SK-N-SH treated with all-trans-retinoic acid at 6 μM for 48 hours (cell line): Measurements from ENCODE around the gene KARS1.
A peak's percentile ranks its signal among the peaks of the same experiment; 100 is the strongest.

ENCODE experiments used
- ATAC-seq: fragments of 200-7000 bp; cut with Tn5 transposase; 3 replicates; pipeline ENCODE4 v1.9.1; 2020; ENCODE audit warnings: mild to moderate bottlenecking, moderate library complexity
- ARNTL ChIP-seq: fragments of 450-650 bp; formaldehyde crosslinking; IDR thresholded peaks from 2 replicates; pipeline ENCODE4 v1.5.0; 2020; ENCODE audit warnings: low read depth, mild to moderate bottlenecking, moderate library complexity, borderline replicate concordance
- BACH2 ChIP-seq: fragments of 250-450 bp; sonication (Bioruptor Pico); IDR thresholded peaks from 2 replicates; pipeline ENCODE4 v1.9.0; 2021; ENCODE audit warnings: mild to moderate bottlenecking, borderline replicate concordance
- CSDC2 ChIP-seq: fragments of 250-450 bp; sonication (Bioruptor Pico); IDR thresholded peaks from 2 replicates; pipeline ENCODE4 v1.5.0; 2020; ENCODE audit warnings: mild to moderate bottlenecking, moderate library complexity
- ESRRG ChIP-seq: fragments of 250-450 bp; sonication (Bioruptor Pico); IDR thresholded peaks from 2 replicates; pipeline ENCODE4 v1.6.1; 2021; ENCODE audit warnings: mild to moderate bottlenecking
- GLIS3 ChIP-seq: fragments of 250-450 bp; sonication (Bioruptor Pico); IDR thresholded peaks from 2 replicates; pipeline ENCODE4 v1.5.0; 2020; ENCODE audit warnings: mild to moderate bottlenecking, moderate library complexity
- ISL1 ChIP-seq: fragments of 250-450 bp; sonication (Bioruptor Pico); IDR thresholded peaks from 2 replicates; pipeline ENCODE4 v2.1.2; 2022; ENCODE audit warnings: mild to moderate bottlenecking, moderate library complexity
- OSR1 ChIP-seq: fragments of 250-450 bp; sonication (Bioruptor Pico); IDR thresholded peaks from 2 replicates; pipeline ENCODE4 v1.8.0; 2022; ENCODE audit warnings: moderate library complexity, mild to moderate bottlenecking, inconsistent platforms
- PPARA ChIP-seq: fragments of 250-450 bp; sonication (Bioruptor Pico); IDR thresholded peaks from 2 replicates; pipeline ENCODE4 v1.5.0; 2020; ENCODE audit warnings: mild to moderate bottlenecking, borderline replicate concordance
- RARB ChIP-seq: fragments of 250-450 bp; sonication (Bioruptor Pico); IDR thresholded peaks from 2 replicates; pipeline ENCODE4 v1.8.0; 2021; ENCODE audit warnings: mild to moderate bottlenecking, moderate library complexity
- SNAI2 ChIP-seq: fragments of 250-450 bp; sonication (Bioruptor Pico); IDR thresholded peaks from 2 replicates; pipeline ENCODE4 v1.5.0; 2020; ENCODE audit warnings: mild to moderate bottlenecking, moderate library complexity
- TCF4 ChIP-seq: fragments of 250-450 bp; sonication (Bioruptor Pico); IDR thresholded peaks from 2 replicates; pipeline ENCODE4 v1.8.0; 2021; ENCODE audit warnings: mild to moderate bottlenecking, moderate library complexity, borderline replicate concordance
- TOX ChIP-seq: fragments of 250-450 bp; sonication (Bioruptor Pico); IDR thresholded peaks from 2 replicates; pipeline ENCODE4 v1.8.0; 2021; ENCODE audit warnings: mild to moderate bottlenecking, moderate library complexity, borderline replicate concordance
- ZC3H10 ChIP-seq: fragments of 250-450 bp; sonication (Bioruptor Pico); IDR thresholded peaks from 2 replicates; pipeline ENCODE4 v1.5.1; 2021; ENCODE audit warnings: mild to moderate bottlenecking, moderate library complexity
- ZFP3 ChIP-seq: fragments of 250-450 bp; sonication (Bioruptor Pico); IDR thresholded peaks from 2 replicates; pipeline ENCODE4 v1.5.0; 2020; ENCODE audit warnings: mild to moderate bottlenecking, moderate library complexity
- ZFP30 ChIP-seq: fragments of 450-650 bp; formaldehyde crosslinking; IDR thresholded peaks from 2 replicates; pipeline ENCODE4 v1.5.0; 2022; ENCODE audit warnings: mild to moderate bottlenecking, moderate library complexity
- ZNF565 ChIP-seq: fragments of 450-650 bp; formaldehyde crosslinking; conservative IDR thresholded peaks from 2 replicates; pipeline ENCODE4 v1.5.0; 2020; ENCODE audit warnings: low read depth, mild to moderate bottlenecking, moderate library complexity
- ZNF70 ChIP-seq: fragments of 450-650 bp; formaldehyde crosslinking; IDR thresholded peaks from 2 replicates; pipeline ENCODE4 v1.5.0; 2020; ENCODE audit warnings: mild to moderate bottlenecking, moderate library complexity
- ZNF8 ChIP-seq: fragments of 450-650 bp; formaldehyde crosslinking; IDR thresholded peaks from 2 replicates; pipeline ENCODE4 v1.5.0; 2020; ENCODE audit warnings: mild to moderate bottlenecking, moderate library complexity
- TF ChIP-seq, protein P1 (sequence below): fragments of 250-450 bp; sonication (Bioruptor Pico); IDR thresholded peaks from 2 replicates; pipeline ENCODE4 v1.5.1; 2021; ENCODE audit warnings: mild to moderate bottlenecking, moderate library complexity
- TF ChIP-seq, protein P2 (sequence below): fragments of 250-450 bp; sonication (Bioruptor Pico); IDR thresholded peaks from 2 replicates; pipeline ENCODE4 v1.8.0; 2021; ENCODE audit warnings: low read depth, mild to moderate bottlenecking, moderate library complexity, borderline replicate concordance
- TF ChIP-seq, protein P3 (sequence below): fragments of 250-450 bp; sonication (Bioruptor Pico); IDR thresholded peaks from 2 replicates; pipeline ENCODE4 v1.5.1; 2020; ENCODE audit warnings: low read depth, mild to moderate bottlenecking, moderate library complexity
- TF ChIP-seq, protein P4 (sequence below): fragments of 250-450 bp; sonication (Bioruptor Pico); IDR thresholded peaks from 2 replicates; pipeline ENCODE4 v1.8.0; 2020; ENCODE audit warnings: mild to moderate bottlenecking, moderate library complexity, borderline replicate concordance
- TF ChIP-seq, protein P5 (sequence below): fragments of 250-450 bp; sonication (Bioruptor Pico); IDR thresholded peaks from 2 replicates; pipeline ENCODE4 v1.5.0; 2020; ENCODE audit warnings: mild to moderate bottlenecking, moderate library complexity

The KARS1 gene

DNA sequence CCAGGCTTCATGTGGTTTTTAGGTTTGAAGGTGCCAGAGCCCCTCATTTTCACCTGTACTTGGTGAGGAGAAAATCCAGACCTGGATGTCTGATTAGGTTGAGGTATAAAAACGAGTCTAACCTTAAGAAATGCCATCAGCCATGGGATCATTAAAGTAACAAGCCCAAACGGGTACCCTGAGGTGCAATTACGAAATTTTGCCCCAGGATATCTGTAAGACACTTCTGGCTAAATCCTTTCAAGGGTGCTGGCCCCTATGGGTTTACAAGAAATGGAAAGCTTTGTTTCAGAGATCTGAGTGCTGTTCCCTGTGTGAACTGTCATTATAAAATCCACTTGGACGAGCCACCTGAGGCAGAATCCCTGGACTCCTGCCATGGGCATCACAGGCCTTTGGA is 44.2 kb downstream of the KARS1 start:
- TF ChIP-seq ARNTL (CRISPR knock-in tag) (no peak), CSDC2 (no peak), SNAI2 (CRISPR knock-in tag) (no peak), PPARA (no peak), OSR1 (CRISPR knock-in tag) (no peak)
- ATAC-seq, result no peak

DNA sequence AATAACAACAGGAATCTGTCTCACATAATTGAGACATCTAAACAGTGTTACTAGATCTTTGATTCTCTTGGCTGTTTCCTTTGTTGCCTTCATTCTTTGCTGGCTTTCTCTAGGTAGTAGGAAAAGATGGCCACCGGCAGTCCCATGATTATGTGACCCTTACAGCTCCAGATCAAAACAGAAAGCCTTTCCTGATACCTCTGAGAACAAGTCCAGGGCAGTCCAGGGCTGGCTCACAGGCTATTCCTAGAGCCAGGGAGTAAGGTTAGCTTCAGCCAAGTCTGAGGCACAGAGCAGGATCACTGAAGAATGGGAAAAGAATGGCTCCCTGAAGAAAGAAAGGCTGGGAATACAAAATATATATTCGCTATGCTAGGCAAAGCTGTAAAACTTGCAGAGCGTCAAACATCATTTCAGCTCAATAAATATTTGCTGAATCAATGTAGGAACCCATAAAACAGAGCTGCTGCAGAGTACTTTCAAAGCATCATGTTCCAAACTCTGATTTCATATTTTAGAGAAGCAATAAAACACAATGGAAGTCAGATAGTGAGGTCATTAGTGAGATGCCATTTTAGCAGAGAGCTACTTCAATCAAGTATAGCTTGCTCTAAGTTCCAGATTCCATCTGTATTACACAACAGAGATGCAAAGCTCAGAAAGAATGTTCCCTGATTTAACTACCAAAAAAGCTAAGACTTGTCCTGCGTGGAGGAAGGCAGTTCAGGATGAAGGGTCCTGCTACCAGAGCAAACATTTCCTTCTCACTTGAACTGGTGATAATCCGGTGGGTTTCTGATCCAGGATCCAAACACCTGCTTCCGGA is 47.8 kb downstream of the KARS1 start:
- 0 out of 2 replicates have a peak, but pooled peaks have one; percentile 20 for TF ChIP-seq ISL1 (CRISPR knock-in tag)
- TF ChIP-seq, protein P1, sequence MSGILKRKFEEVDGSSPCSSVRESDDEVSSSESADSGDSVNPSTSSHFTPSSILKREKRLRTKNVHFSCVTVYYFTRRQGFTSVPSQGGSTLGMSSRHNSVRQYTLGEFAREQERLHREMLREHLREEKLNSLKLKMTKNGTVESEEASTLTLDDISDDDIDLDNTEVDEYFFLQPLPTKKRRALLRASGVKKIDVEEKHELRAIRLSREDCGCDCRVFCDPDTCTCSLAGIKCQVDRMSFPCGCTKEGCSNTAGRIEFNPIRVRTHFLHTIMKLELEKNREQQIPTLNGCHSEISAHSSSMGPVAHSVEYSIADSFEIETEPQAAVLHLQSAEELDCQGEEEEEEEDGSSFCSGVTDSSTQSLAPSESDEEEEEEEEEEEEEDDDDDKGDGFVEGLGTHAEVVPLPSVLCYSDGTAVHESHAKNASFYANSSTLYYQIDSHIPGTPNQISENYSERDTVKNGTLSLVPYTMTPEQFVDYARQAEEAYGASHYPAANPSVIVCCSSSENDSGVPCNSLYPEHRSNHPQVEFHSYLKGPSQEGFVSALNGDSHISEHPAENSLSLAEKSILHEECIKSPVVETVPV (CRISPR knock-in tag), result no peak
- peak; percentile 19; the same call in 1 of the 3 replicates for ATAC-seq

DNA sequence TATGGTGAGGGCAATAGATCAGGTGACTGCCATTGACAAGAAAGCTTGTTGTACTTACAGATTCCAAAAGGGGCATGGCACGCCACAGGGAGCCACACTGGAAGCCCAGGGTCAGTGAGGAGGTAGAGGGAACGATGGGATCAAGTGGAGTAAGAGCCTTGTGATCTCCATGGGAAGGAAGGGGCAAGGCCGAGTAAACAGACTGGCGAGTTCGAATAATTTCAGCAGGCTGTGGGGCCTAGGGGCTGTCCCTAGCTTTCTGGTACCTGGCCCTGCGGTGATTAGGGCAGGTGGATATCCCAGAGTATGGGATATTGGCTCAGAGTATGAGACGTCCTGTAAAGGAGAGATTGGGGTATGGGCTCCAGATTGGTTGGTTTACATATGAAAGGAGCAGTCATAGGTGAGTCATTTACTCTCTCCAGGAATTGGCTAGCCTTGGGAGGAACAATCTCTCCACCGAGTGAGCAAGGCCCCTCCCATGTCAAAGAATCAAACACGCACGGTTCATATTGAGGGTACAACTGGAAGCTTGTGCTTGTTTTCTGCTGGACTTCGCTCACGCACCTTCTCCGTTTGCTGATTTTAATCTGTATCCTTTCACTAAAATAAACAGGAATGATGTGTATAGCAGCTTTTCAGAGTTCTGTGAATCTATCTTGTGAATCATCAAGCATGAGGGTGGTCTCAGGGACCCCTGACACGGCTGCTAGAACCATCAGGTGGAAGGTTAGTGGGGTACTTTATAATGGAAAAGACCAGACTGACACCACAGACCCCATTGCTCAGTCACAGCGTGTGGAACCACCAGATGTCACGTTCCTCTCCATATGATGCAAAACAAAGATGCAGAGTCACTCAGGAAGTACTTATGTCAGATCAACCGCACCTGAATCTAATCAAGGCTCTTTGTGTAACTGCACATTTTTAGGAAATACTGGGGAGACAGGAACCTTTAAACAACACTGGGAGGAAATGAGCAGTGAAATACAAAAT is 53.3 kb downstream of the KARS1 start:
- ATAC-seq, result peak; percentile 66

More for the DNA sequence above, 53.3 kb downstream of the KARS1 start:
- no peak; the same call in 1 of the 2 replicates for TF ChIP-seq TCF4
- TF ChIP-seq GLIS3, result no peak
- 0 out of 2 replicates have a peak, but pooled peaks have one; percentile 24 for TF ChIP-seq RARB
- TF ChIP-seq, protein P2, sequence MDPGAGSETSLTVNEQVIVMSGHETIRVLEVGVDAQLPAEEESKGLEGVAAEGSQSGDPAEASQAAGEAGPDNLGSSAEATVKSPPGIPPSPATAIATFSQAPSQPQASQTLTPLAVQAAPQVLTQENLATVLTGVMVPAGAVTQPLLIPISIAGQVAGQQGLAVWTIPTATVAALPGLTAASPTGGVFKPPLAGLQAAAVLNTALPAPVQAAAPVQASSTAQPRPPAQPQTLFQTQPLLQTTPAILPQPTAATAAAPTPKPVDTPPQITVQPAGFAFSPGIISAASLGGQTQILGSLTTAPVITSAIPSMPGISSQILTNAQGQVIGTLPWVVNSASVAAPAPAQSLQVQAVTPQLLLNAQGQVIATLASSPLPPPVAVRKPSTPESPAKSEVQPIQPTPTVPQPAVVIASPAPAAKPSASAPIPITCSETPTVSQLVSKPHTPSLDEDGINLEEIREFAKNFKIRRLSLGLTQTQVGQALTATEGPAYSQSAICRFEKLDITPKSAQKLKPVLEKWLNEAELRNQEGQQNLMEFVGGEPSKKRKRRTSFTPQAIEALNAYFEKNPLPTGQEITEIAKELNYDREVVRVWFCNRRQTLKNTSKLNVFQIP (CRISPR knock-in tag), result no peak
- peak; percentile 45; the same call in 1 of the 2 replicates for TF ChIP-seq ARNTL (CRISPR knock-in tag)
- peak; percentile 85 for TF ChIP-seq SNAI2 (CRISPR knock-in tag)
- TF ChIP-seq TOX (CRISPR knock-in tag), result no peak
- TF ChIP-seq ZNF565, result no peak
- TF ChIP-seq, protein P3, sequence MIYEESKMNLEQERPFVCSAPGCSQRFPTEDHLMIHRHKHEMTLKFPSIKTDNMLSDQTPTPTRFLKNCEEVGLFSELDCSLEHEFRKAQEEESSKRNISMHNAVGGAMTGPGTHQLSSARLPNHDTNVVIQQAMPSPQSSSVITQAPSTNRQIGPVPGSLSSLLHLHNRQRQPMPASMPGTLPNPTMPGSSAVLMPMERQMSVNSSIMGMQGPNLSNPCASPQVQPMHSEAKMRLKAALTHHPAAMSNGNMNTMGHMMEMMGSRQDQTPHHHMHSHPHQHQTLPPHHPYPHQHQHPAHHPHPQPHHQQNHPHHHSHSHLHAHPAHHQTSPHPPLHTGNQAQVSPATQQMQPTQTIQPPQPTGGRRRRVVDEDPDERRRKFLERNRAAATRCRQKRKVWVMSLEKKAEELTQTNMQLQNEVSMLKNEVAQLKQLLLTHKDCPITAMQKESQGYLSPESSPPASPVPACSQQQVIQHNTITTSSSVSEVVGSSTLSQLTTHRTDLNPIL (CRISPR knock-in tag), result no peak
- TF ChIP-seq ZNF8 (CRISPR knock-in tag), result peak; percentile 28; the same call in 1 of the 2 replicates
- TF ChIP-seq ZNF70 (CRISPR knock-in tag), result no peak
- no peak for TF ChIP-seq ISL1 (CRISPR knock-in tag)
- TF ChIP-seq PPARA, result no peak
- TF ChIP-seq OSR1 (CRISPR knock-in tag), result no peak
- no peak for TF ChIP-seq CSDC2
- TF ChIP-seq, protein P4, sequence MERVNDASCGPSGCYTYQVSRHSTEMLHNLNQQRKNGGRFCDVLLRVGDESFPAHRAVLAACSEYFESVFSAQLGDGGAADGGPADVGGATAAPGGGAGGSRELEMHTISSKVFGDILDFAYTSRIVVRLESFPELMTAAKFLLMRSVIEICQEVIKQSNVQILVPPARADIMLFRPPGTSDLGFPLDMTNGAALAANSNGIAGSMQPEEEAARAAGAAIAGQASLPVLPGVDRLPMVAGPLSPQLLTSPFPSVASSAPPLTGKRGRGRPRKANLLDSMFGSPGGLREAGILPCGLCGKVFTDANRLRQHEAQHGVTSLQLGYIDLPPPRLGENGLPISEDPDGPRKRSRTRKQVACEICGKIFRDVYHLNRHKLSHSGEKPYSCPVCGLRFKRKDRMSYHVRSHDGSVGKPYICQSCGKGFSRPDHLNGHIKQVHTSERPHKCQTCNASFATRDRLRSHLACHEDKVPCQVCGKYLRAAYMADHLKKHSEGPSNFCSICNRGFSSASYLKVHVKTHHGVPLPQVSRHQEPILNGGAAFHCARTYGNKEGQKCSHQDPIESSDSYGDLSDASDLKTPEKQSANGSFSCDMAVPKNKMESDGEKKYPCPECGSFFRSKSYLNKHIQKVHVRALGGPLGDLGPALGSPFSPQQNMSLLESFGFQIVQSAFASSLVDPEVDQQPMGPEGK (CRISPR knock-in tag), result no peak
- no peak for TF ChIP-seq ESRRG
- TF ChIP-seq ZFP3, result 0 out of 2 replicates have a peak, but pooled peaks have one; percentile 30
- TF ChIP-seq ZC3H10 (CRISPR knock-in tag), result no peak
- no peak for TF ChIP-seq BACH2
- TF ChIP-seq, protein P5, sequence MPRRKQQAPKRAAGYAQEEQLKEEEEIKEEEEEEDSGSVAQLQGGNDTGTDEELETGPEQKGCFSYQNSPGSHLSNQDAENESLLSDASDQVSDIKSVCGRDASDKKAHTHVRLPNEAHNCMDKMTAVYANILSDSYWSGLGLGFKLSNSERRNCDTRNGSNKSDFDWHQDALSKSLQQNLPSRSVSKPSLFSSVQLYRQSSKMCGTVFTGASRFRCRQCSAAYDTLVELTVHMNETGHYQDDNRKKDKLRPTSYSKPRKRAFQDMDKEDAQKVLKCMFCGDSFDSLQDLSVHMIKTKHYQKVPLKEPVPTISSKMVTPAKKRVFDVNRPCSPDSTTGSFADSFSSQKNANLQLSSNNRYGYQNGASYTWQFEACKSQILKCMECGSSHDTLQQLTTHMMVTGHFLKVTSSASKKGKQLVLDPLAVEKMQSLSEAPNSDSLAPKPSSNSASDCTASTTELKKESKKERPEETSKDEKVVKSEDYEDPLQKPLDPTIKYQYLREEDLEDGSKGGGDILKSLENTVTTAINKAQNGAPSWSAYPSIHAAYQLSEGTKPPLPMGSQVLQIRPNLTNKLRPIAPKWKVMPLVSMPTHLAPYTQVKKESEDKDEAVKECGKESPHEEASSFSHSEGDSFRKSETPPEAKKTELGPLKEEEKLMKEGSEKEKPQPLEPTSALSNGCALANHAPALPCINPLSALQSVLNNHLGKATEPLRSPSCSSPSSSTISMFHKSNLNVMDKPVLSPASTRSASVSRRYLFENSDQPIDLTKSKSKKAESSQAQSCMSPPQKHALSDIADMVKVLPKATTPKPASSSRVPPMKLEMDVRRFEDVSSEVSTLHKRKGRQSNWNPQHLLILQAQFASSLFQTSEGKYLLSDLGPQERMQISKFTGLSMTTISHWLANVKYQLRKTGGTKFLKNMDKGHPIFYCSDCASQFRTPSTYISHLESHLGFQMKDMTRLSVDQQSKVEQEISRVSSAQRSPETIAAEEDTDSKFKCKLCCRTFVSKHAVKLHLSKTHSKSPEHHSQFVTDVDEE (CRISPR knock-in tag), result peak; percentile 92
- no peak for TF ChIP-seq ZFP30 (CRISPR knock-in tag)
- TF ChIP-seq, protein P1 (CRISPR knock-in tag), result 0 out of 2 replicates have a peak, but pooled peaks have one; percentile 10
- TF ChIP-seq, all 23 proteins: peak for 7
